HEK293 (cell line): ENCODE measurements around the gene CDKL5.

Source experiments
- CTCF ChIA-PET: fragments of 350-600 bp; formaldehyde crosslinking; extraction: SDS; loops from one replicate; lab custom pipeline; 2021; ENCODE audit warnings: antibody characterized with exemption; lab: Yijun Ruan, JAX
- POLR2A ChIA-PET: fragments of 300-600 bp; formaldehyde crosslinking; extraction: SDS; loops from one replicate; lab custom pipeline; 2020; ENCODE audit warnings: antibody characterized with exemption, inconsistent platforms; lab: Yijun Ruan, JAX
- H3K27ac ChIP-seq: fragments of 200-500 bp; sonication (Bioruptor generic); 2 replicates; pipeline ENCODE4 v1.5.1; 2014; ENCODE audit warnings: low read depth, low read length, control low read depth, inconsistent platforms; ENCODE audit errors: extremely low read depth
- H3K36me3 ChIP-seq, 2 experiments: fragments of 200-500 bp in 1 of 2; sonication (Bioruptor generic) in 1 of 2; 1 replicate in 1 of 2; 2 replicates in 1 of 2; pipeline ENCODE4 v1.5.1; 2014 to 2017; ENCODE audit warnings: inconsistent platforms in 2 of 2, low read length in 2 of 2; ENCODE audit not compliant: control insufficient read depth in 2 of 2, insufficient read depth in 1 of 2
- H3K4me1 ChIP-seq: fragments of 200-500 bp; sonication (Bioruptor generic); 2 replicates; pipeline ENCODE4 v1.5.1; 2014; ENCODE audit warnings: mild to moderate bottlenecking, low read length, inconsistent platforms; ENCODE audit not compliant: control insufficient read depth, insufficient read depth
- H3K4me3 ChIP-seq: 2 replicates; pipeline ENCODE4 v1.5.1; 2011; ENCODE audit warnings: low read depth, mild to moderate bottlenecking, control low read depth, low read length, moderate library complexity
- H3K9me3 ChIP-seq: fragments of 200-500 bp; sonication (Bioruptor generic); 2 replicates; pipeline ENCODE4 v1.5.1; 2014; ENCODE audit warnings: low read depth, low read length, inconsistent platforms; ENCODE audit not compliant: control insufficient read depth, insufficient read depth
- GFI1B ChIP-seq: fragments of 450-650 bp; formaldehyde crosslinking; IDR thresholded peaks from 2 replicates; pipeline ENCODE4 v1.5.1; 2016; ENCODE audit warnings: missing biosample characterization, missing genetic modification characterization
- GLI4 ChIP-seq: fragments of 450-650 bp; formaldehyde crosslinking; IDR thresholded peaks from 2 replicates; pipeline ENCODE4 v1.5.1; 2016; ENCODE audit warnings: missing biosample characterization, missing genetic modification characterization
- GLIS2 ChIP-seq: fragments of 450-650 bp; formaldehyde crosslinking; IDR thresholded peaks from 2 replicates; pipeline ENCODE4 v1.5.1; 2016; ENCODE audit warnings: missing biosample characterization, missing genetic modification characterization
- KLF1 ChIP-seq: fragments of 450-650 bp; formaldehyde crosslinking; IDR thresholded peaks from 2 replicates; pipeline ENCODE4 v1.5.1; 2016; ENCODE audit warnings: missing biosample characterization, missing genetic modification characterization
- MEIS1 ChIP-seq: sonication (generic); formaldehyde crosslinking; IDR thresholded peaks from 2 replicates; pipeline ENCODE4 v1.8.1; 2022; ENCODE audit warnings: missing genetic modification reagents, mild to moderate bottlenecking, borderline replicate concordance
- ZBTB17 ChIP-seq: fragments of 450-650 bp; formaldehyde crosslinking; IDR thresholded peaks from 2 replicates; pipeline ENCODE4 v1.5.1; 2016; ENCODE audit warnings: missing biosample characterization, missing genetic modification characterization
- ZNF133 ChIP-seq: fragments of 450-650 bp; formaldehyde crosslinking; IDR thresholded peaks from 2 replicates; pipeline ENCODE4 v1.5.1; 2016; ENCODE audit warnings: missing biosample characterization, missing genetic modification characterization
- ZNF174 ChIP-seq: fragments of 450-650 bp; formaldehyde crosslinking; IDR thresholded peaks from 2 replicates; pipeline ENCODE4 v1.5.0; 2017; ENCODE audit warnings: missing biosample characterization, mild to moderate bottlenecking, missing genetic modification characterization
- ZNF302 ChIP-seq: fragments of 450-650 bp; formaldehyde crosslinking; IDR thresholded peaks from 2 replicates; pipeline ENCODE4 v1.5.1; 2016; ENCODE audit warnings: missing biosample characterization, missing genetic modification characterization, low read depth
- ZNF335 ChIP-seq: fragments of 450-650 bp; formaldehyde crosslinking; conservative IDR thresholded peaks from 2 replicates; pipeline ENCODE4 v1.5.1; 2016; ENCODE audit warnings: missing biosample characterization, missing genetic modification characterization
- ZNF600 ChIP-seq: fragments of 450-650 bp; formaldehyde crosslinking; IDR thresholded peaks from 2 replicates; pipeline ENCODE4 v1.5.1; 2016; ENCODE audit warnings: missing biosample characterization, missing genetic modification characterization
- ZNF777 ChIP-seq: fragments of 450-650 bp; formaldehyde crosslinking; IDR thresholded peaks from 2 replicates; pipeline ENCODE4 v1.5.1; 2017; ENCODE audit warnings: missing biosample characterization, missing genetic modification characterization, borderline replicate concordance
- TF ChIP-seq, protein P1 (sequence below): fragments of 450-650 bp; formaldehyde crosslinking; IDR thresholded peaks from 2 replicates; pipeline ENCODE4 v1.5.1; 2017; ENCODE audit warnings: missing biosample characterization, missing genetic modification characterization
- TF ChIP-seq, protein P2 (sequence below): fragments of 450-650 bp; formaldehyde crosslinking; IDR thresholded peaks from 2 replicates; pipeline ENCODE4 v1.5.1; 2017; ENCODE audit warnings: missing biosample characterization, missing genetic modification characterization
- TF ChIP-seq, protein P3 (sequence below): fragments of 450-650 bp; formaldehyde crosslinking; IDR thresholded peaks from 2 replicates; pipeline ENCODE4 v1.5.0; 2017; ENCODE audit warnings: missing biosample characterization, missing genetic modification characterization, borderline replicate concordance
- TF ChIP-seq, protein P4 (sequence below): fragments of 450-650 bp; formaldehyde crosslinking; IDR thresholded peaks from 2 replicates; pipeline ENCODE4 v1.5.1; 2017; ENCODE audit warnings: missing biosample characterization, missing genetic modification characterization
- TF ChIP-seq, protein P5 (sequence below): fragments of 450-650 bp; formaldehyde crosslinking; IDR thresholded peaks from 2 replicates; pipeline ENCODE4 v1.5.1; 2016; ENCODE audit warnings: missing biosample characterization, missing genetic modification characterization
- TF ChIP-seq, protein P6 (sequence below): fragments of 450-650 bp; formaldehyde crosslinking; IDR thresholded peaks from 2 replicates; pipeline ENCODE4 v1.5.1; 2016; ENCODE audit warnings: missing biosample characterization, missing genetic modification characterization

Gene CDKL5

DNA sequence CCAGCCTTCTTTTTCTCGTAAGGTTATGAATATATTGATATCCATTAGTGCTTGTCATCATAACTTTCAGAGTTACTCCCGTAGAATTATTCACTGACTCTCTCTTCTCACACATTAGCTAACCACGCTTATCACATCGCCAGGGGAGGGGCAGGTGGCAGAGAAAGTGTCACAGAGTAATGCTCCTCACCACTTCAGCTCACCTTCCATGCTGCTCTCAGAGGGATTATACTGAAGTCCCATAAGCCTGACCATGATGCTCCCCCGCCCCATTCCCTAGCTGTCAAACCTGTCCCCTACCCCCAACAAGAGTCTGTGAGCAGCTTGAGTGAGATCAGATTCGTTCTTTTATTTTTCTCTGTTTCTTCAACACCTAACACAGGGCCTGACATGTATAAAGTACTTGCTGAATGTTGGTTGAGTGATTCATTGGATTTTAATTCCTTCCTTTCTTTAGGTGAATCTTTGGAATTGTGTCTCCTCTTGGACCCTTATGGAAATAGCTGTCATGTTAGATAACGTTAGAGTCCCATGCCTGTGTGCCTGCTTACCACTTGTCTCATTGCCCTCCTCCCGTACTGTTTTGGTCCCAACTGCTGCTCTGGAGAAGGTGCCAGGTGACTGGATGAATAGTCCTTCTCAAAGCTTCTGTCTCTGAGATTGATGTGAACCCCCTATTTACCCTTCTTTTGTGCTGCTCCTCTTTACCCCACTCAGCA, 191.4 kb downstream of the CDKL5 start:
- TF ChIP-seq, protein P1, sequence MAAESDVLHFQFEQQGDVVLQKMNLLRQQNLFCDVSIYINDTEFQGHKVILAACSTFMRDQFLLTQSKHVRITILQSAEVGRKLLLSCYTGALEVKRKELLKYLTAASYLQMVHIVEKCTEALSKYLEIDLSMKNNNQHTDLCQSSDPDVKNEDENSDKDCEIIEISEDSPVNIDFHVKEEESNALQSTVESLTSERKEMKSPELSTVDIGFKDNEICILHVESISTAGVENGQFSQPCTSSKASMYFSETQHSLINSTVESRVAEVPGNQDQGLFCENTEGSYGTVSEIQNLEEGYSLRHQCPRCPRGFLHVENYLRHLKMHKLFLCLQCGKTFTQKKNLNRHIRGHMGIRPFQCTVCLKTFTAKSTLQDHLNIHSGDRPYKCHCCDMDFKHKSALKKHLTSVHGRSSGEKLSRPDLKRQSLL (tag by site-specific recombination) = no peak
- TF ChIP-seq GLIS2 (tag by site-specific recombination) (no peak), GFI1B (tag by site-specific recombination) (no peak), GLI4 (tag by site-specific recombination) (no peak), ZNF335 (no peak), ZNF302 (tag by site-specific recombination) (no peak), ZNF777 (tag by site-specific recombination) (no peak), MEIS1 (CRISPR knock-in tag) (no peak), ZNF174 (tag by site-specific recombination) (no peak), ZNF133 (tag by site-specific recombination) (no peak), ZNF600 (tag by site-specific recombination) (no peak)
- TF ChIP-seq, protein P2, sequence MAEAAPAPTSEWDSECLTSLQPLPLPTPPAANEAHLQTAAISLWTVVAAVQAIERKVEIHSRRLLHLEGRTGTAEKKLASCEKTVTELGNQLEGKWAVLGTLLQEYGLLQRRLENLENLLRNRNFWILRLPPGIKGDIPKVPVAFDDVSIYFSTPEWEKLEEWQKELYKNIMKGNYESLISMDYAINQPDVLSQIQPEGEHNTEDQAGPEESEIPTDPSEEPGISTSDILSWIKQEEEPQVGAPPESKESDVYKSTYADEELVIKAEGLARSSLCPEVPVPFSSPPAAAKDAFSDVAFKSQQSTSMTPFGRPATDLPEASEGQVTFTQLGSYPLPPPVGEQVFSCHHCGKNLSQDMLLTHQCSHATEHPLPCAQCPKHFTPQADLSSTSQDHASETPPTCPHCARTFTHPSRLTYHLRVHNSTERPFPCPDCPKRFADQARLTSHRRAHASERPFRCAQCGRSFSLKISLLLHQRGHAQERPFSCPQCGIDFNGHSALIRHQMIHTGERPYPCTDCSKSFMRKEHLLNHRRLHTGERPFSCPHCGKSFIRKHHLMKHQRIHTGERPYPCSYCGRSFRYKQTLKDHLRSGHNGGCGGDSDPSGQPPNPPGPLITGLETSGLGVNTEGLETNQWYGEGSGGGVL = no peak
- TF ChIP-seq, protein P3, sequence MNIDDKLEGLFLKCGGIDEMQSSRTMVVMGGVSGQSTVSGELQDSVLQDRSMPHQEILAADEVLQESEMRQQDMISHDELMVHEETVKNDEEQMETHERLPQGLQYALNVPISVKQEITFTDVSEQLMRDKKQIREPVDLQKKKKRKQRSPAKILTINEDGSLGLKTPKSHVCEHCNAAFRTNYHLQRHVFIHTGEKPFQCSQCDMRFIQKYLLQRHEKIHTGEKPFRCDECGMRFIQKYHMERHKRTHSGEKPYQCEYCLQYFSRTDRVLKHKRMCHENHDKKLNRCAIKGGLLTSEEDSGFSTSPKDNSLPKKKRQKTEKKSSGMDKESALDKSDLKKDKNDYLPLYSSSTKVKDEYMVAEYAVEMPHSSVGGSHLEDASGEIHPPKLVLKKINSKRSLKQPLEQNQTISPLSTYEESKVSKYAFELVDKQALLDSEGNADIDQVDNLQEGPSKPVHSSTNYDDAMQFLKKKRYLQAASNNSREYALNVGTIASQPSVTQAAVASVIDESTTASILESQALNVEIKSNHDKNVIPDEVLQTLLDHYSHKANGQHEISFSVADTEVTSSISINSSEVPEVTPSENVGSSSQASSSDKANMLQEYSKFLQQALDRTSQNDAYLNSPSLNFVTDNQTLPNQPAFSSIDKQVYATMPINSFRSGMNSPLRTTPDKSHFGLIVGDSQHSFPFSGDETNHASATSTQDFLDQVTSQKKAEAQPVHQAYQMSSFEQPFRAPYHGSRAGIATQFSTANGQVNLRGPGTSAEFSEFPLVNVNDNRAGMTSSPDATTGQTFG (tag by site-specific recombination) = no peak
- TF ChIP-seq, protein P4, sequence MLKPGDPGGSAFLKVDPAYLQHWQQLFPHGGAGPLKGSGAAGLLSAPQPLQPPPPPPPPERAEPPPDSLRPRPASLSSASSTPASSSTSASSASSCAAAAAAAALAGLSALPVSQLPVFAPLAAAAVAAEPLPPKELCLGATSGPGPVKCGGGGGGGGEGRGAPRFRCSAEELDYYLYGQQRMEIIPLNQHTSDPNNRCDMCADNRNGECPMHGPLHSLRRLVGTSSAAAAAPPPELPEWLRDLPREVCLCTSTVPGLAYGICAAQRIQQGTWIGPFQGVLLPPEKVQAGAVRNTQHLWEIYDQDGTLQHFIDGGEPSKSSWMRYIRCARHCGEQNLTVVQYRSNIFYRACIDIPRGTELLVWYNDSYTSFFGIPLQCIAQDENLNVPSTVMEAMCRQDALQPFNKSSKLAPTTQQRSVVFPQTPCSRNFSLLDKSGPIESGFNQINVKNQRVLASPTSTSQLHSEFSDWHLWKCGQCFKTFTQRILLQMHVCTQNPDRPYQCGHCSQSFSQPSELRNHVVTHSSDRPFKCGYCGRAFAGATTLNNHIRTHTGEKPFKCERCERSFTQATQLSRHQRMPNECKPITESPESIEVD (tag by site-specific recombination) = no peak
- TF ChIP-seq, protein P5, sequence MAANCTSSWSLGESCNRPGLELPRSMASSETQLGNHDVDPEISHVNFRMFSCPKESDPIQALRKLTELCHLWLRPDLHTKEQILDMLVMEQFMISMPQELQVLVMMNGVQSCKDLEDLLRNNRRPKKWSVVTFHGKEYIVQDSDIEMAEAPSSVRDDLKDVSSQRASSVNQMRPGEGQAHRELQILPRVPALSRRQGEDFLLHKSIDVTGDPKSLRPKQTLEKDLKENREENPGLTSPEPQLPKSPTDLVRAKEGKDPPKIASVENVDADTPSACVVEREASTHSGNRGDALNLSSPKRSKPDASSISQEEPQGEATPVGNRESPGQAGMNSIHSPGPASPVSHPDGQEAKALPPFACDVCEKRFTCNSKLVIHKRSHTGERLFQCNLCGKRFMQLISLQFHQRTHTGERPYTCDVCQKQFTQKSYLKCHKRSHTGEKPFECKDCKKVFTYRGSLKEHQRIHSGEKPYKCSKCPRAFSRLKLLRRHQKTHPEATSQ (tag by site-specific recombination) = no peak
- Histone ChIP-seq H3K27ac (no peak overlapping the region), H3K36me3 (no peaks in the 10 kb centered on the region), H3K9me3 (no peaks in the 10 kb centered on the region), H3K4me1 (no peaks in the 10 kb centered on the region), H3K4me3 (no peak overlapping the region)
- ChIA-PET CTCF (no interaction called here), POLR2A (no interaction called here)

DNA sequence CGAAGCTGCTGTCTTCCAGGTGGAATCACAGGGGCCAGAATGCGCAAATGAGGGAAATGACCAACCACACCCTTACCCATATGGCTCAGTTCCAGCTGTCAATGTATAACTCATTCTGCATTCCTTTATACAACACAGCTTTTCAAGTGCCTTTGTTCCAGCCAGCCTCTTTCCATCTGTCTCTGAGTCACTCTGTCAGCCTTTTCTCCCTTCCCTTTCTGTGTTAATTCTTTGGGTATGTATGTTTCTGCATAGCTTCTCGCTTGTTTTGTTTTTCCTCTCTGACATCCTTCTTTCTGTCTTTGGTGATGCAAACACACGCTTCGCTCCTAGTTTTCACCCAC, 192.0 kb downstream of the CDKL5 start:
- ChIA-PET CTCF (no interaction called here), POLR2A (no interaction called here)
- Histone ChIP-seq H3K9me3 (no peaks in the 10 kb centered on the region), H3K36me3 (no peaks in the 10 kb centered on the region), H3K4me3 (no peak overlapping the region), H3K4me1 (no peaks in the 10 kb centered on the region), H3K27ac (no peak overlapping the region)
- peak; percentile 28; the same call in 1 of the 2 replicates for TF ChIP-seq ZBTB17 (tag by site-specific recombination)
- TF ChIP-seq KLF1 = 0 out of 2 replicates have a peak, but pooled peaks have one; percentile 22
- TF ChIP-seq, protein P6, sequence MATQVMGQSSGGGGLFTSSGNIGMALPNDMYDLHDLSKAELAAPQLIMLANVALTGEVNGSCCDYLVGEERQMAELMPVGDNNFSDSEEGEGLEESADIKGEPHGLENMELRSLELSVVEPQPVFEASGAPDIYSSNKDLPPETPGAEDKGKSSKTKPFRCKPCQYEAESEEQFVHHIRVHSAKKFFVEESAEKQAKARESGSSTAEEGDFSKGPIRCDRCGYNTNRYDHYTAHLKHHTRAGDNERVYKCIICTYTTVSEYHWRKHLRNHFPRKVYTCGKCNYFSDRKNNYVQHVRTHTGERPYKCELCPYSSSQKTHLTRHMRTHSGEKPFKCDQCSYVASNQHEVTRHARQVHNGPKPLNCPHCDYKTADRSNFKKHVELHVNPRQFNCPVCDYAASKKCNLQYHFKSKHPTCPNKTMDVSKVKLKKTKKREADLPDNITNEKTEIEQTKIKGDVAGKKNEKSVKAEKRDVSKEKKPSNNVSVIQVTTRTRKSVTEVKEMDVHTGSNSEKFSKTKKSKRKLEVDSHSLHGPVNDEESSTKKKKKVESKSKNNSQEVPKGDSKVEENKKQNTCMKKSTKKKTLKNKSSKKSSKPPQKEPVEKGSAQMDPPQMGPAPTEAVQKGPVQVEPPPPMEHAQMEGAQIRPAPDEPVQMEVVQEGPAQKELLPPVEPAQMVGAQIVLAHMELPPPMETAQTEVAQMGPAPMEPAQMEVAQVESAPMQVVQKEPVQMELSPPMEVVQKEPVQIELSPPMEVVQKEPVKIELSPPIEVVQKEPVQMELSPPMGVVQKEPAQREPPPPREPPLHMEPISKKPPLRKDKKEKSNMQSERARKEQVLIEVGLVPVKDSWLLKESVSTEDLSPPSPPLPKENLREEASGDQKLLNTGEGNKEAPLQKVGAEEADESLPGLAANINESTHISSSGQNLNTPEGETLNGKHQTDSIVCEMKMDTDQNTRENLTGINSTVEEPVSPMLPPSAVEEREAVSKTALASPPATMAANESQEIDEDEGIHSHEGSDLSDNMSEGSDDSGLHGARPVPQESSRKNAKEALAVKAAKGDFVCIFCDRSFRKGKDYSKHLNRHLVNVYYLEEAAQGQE (tag by site-specific recombination) = no peak
